ENCODE data around the gene APOO. TPM values are rescaled to one million over a fixed set of nuclear protein-coding genes. Genes with fewer than 3 reads are reported as not detected.
"Not testable (repeated sequence)": the region's sequence is repeated elsewhere in the genome, so short reads cannot be mapped to it uniquely, and the experiment has no call there.

Gene APOO
- total RNA-seq, 4 donors from 2014 or later: 12.1 to 20.6 (median 17.8) TPM

- H3K36me3 ChIP-seq: no peaks in the 10 kb centered on the region
- H3K27ac ChIP-seq: peak overlapping the region in 2 of 4 donors; percentile 17 to 22
- H3K27me3 ChIP-seq: no peaks in the 10 kb centered on the region
- H3K4me3 ChIP-seq: no peak overlapping the region
- H3K9me3 ChIP-seq: no peaks in the 10 kb centered on the region
- TF ChIP-seq POLR2A (IDR thresholded peaks at IDR 0.05): no peak
- TF ChIP-seq, protein P1, sequence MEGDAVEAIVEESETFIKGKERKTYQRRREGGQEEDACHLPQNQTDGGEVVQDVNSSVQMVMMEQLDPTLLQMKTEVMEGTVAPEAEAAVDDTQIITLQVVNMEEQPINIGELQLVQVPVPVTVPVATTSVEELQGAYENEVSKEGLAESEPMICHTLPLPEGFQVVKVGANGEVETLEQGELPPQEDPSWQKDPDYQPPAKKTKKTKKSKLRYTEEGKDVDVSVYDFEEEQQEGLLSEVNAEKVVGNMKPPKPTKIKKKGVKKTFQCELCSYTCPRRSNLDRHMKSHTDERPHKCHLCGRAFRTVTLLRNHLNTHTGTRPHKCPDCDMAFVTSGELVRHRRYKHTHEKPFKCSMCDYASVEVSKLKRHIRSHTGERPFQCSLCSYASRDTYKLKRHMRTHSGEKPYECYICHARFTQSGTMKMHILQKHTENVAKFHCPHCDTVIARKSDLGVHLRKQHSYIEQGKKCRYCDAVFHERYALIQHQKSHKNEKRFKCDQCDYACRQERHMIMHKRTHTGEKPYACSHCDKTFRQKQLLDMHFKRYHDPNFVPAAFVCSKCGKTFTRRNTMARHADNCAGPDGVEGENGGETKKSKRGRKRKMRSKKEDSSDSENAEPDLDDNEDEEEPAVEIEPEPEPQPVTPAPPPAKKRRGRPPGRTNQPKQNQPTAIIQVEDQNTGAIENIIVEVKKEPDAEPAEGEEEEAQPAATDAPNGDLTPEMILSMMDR (IDR thresholded peaks at IDR 0.05): no peak
- peaks cover 0 to 7% (median 0%) of the 10 kb centered on the region in 4 donors for H3K4me1 ChIP-seq
- no peak for DNase-seq
Observed at GRCh38 chrX:23883737-23884354, 23.9 kb downstream of the APOO start.

DNA sequence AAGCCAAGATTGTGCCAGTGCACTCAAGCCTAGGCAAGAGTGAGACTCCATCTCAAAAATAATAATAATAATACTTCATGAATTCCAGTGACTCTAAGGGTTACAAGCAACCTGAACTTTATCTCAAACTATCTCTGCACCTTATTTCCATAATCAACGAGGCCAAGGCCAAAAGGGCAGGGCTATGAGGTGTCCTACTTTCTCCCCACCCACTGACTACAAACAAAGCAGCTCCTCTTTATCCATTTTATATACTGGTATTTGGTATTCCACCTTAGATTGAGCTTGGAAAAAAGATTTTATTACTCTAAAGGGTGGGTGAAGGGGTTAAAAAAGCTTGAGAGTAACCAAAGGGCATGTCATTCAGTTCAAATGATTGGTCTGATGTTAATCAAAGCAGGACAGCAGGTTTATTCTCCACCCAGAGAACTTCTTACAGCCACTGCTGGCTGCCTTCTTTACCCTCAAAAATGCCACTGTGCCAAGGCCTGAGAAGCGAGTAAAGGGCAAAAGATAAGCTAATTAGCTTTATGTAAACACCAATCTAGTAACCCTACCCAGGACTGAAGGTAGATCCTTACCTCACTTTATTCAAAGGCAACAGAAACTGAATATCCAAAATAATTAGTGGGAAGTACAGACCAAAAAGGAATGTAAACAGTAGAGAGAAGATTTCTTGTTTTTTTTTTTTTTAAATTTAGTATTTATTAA is 28.2 kb downstream of the APOO start:
- peak overlapping the region in 2 of 4 donors; percentile 42 to 71 for H3K27ac ChIP-seq

GRCh38 chrX:23871905-23872546 is 35.7 kb downstream of the APOO start:
- H3K4me3 ChIP-seq: no peak overlapping the region
- H3K9me3 ChIP-seq: no peaks in the 10 kb centered on the region
- no peak for TF ChIP-seq POLR2A (IDR thresholded peaks at IDR 0.05)
- TF ChIP-seq, protein P1 (IDR thresholded peaks at IDR 0.05): no peak
- H3K36me3 ChIP-seq: no peaks in the 10 kb centered on the region
- H3K27me3 ChIP-seq: no peaks in the 10 kb centered on the region
- DNase-seq: no peak
- H3K27ac ChIP-seq: no peak overlapping the region
- no peaks in the 10 kb centered on the region for H3K4me1 ChIP-seq

More for the DNA sequence above, 28.2 kb downstream of the APOO start:
- H3K27me3 ChIP-seq: no peaks in the 10 kb centered on the region
- no peak overlapping the region for H3K4me3 ChIP-seq
- H3K9me3 ChIP-seq: no peaks in the 10 kb centered on the region
- DNase-seq: no peak
- peaks cover 0 to 7% (median 0%) of the 10 kb centered on the region in 4 donors for H3K4me1 ChIP-seq
- no peak for TF ChIP-seq POLR2A (IDR thresholded peaks at IDR 0.05)
- TF ChIP-seq, protein P1 (IDR thresholded peaks at IDR 0.05): no peak
- no peaks in the 10 kb centered on the region for H3K36me3 ChIP-seq

DNA sequence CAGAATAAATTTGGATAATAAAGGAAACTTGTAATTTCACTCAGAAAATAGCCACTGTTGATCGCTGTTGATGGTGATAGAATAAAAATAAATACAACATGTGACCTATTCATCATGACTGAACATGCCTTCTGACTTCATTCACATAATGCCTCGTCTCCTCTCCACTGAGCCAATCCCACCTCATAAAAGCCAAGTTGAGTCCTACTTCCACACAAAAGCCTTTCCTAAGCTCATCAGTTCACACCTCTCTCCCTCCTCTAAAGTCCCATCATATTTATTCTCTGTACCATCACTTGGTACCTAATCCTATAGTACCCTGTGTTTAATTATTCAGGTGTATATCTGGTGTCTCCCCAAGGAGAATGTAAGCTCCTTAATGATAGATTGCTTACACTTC is 37.7 kb downstream of the APOO start:
- Histone ChIP-seq H3K36me3 (no peaks in the 10 kb centered on the region), H3K4me1 (no peaks in the 10 kb centered on the region)

DNA sequence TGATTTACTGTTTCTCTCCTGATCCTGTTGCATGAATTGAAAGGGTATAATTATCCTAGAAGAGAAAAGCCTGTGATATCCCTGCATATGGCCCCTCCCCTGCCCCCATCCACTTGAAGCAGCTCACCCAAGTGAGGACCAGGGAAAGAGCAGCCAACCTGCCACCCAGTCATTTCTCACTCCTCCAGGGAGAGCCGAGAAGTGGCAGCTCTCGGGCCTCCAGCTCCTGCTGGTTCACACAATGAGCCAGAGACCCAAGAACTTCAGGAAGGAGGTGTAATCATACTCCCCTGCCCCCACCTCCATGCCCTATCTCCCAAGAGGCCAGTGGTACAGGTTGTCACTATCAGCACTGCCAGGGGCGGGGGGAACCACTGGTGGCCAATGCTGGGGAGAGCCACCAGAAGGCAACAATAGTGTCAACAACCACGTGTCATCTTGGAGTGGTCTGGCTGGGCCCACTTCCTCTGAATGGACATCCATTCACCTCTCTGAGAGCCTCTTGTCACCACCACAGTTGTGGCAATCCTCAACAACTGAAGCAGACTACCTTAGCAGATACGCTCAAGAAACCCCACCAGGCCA is 42.9 kb downstream of the APOO start:
- Histone ChIP-seq H3K27me3 (no peaks in the 10 kb centered on the region), H3K4me1 (no peaks in the 10 kb centered on the region), H3K4me3 (no peak overlapping the region), H3K36me3 (no peaks in the 10 kb centered on the region), H3K27ac (no peak overlapping the region), H3K9me3 (no peaks in the 10 kb centered on the region)
- TF ChIP-seq POLR2A (IDR thresholded peaks at IDR 0.05): no peak
- TF ChIP-seq, protein P1 (IDR thresholded peaks at IDR 0.05): no peak
- no peak for DNase-seq

More for the DNA sequence above, 37.7 kb downstream of the APOO start:
- TF ChIP-seq, protein P1 (IDR thresholded peaks at IDR 0.05): no peak
- TF ChIP-seq POLR2A (IDR thresholded peaks at IDR 0.05): no peak
- DNase-seq: no peak
- Histone ChIP-seq H3K9me3 (no peaks in the 10 kb centered on the region), H3K27ac (no peak overlapping the region), H3K27me3 (no peaks in the 10 kb centered on the region), H3K4me3 (no peak overlapping the region)

- H3K27me3 ChIP-seq, DNase-seq, H3K27ac ChIP-seq, H3K9me3 ChIP-seq, H3K4me1 ChIP-seq, H3K36me3 ChIP-seq, H3K4me3 ChIP-seq: not testable (repeated sequence)
Observed at GRCh38 chrX:23861952-23862351, 45.8 kb downstream of the APOO start.
